SK-N-SH (cell line): ENCODE results near the gene TRIM50. TPM values are rescaled to one million over a fixed set of nuclear protein-coding genes. Genes with fewer than 3 reads are reported as not detected.

Experiments used
- CTCF ChIA-PET: fragments of 300-600, 350-600 bp; formaldehyde crosslinking; extraction: SDS; loops from one replicate; lab custom pipeline; 2021; lab: Yijun Ruan, JAX
- POLR2A ChIA-PET: fragments of 350-600 bp; sonication (Branson Sonifier 250); formaldehyde crosslinking; extraction: SDS; loops from one replicate; lab custom pipeline; 2020; ENCODE audit warnings: antibody characterized with exemption, inconsistent platforms; lab: Yijun Ruan, JAX
- DNase-seq: peaks from one replicate; pipeline ENCODE4 v3.0.0; 2012
- H2AFZ ChIP-seq: fragments of 200-600 bp; sonication (generic); 2 replicates; pipeline ENCODE4 v1.8.1; 2016; ENCODE audit warnings: antibody characterized with exemption, mild to moderate bottlenecking, low read depth
- H3F3A ChIP-seq: fragments of 200-600 bp; sonication (generic); replicated peaks from 2 replicates; pipeline ENCODE3; 2016; ENCODE audit warnings: antibody characterized with exemption, mild to moderate bottlenecking; ENCODE audit not compliant: insufficient read depth
- H3K27ac ChIP-seq, 2 experiments: fragments of 200-500 bp in 1 of 2; fragments of 200-600 bp in 1 of 2; sonication (Bioruptor generic) in 1 of 2; sonication (generic), shearing (Covaris generic) in 1 of 2; 2 replicates each; pipeline versions ENCODE4 v1.5.1 to v1.6.1; 2014 to 2016; ENCODE audit warnings: low read depth in 2 of 2, inconsistent platforms in 1 of 2, low read length in 1 of 2, mild to moderate bottlenecking in 1 of 2, mixed read lengths in 1 of 2
- H3K27me3 ChIP-seq: fragments of 200-600 bp; sonication (generic), shearing (Covaris generic); 2 replicates; pipeline ENCODE4 v1.6.1; 2016; ENCODE audit warnings: mixed run types; ENCODE audit not compliant: insufficient read depth
- H3K36me3 ChIP-seq, 2 experiments: fragments of 200-500 bp in 1 of 2; fragments of 200-600 bp in 1 of 2; sonication (Bioruptor generic) in 1 of 2; sonication (generic) in 1 of 2; replicated peaks in 1 of 2; 2 replicates each; pipeline versions ENCODE3 to v1.5.1; 2014 to 2016; ENCODE audit warnings: low read length in 1 of 2, mild to moderate bottlenecking in 1 of 2; ENCODE audit not compliant: insufficient read depth in 2 of 2, control insufficient read depth in 1 of 2
- H3K4me1 ChIP-seq, 2 experiments: fragments of 200-500 bp in 1 of 2; fragments of 200-600 bp in 1 of 2; sonication (Bioruptor generic) in 1 of 2; sonication (generic), shearing (Covaris generic) in 1 of 2; 2 replicates each; pipeline versions ENCODE4 v1.5.1 to v1.6.1; 2014 to 2016; ENCODE audit warnings: low read depth in 1 of 2, low read length in 1 of 2, mixed run types in 1 of 2; ENCODE audit not compliant: insufficient read depth in 2 of 2, control insufficient read depth in 1 of 2
- H3K4me2 ChIP-seq: fragments of 200-600 bp; sonication (generic), shearing (Covaris generic); 2 replicates; pipeline ENCODE4 v1.6.1; 2017; ENCODE audit warnings: mixed run types
- H3K4me3 ChIP-seq, 2 experiments: fragments of 200-500 bp in 1 of 2; fragments of 200-600 bp in 1 of 2; sonication (Bioruptor generic) in 1 of 2; sonication (generic), shearing (Covaris generic) in 1 of 2; 2 replicates each; pipeline versions ENCODE4 v1.5.1 to v1.8.1; 2014 to 2016; ENCODE audit warnings: low read depth in 2 of 2, inconsistent platforms in 1 of 2, low read length in 1 of 2, mild to moderate bottlenecking in 1 of 2, mixed read lengths in 1 of 2, moderate library complexity in 1 of 2
- H3K79me2 ChIP-seq: fragments of 200-600 bp; sonication (generic); 2 replicates; pipeline ENCODE4 v1.8.1; 2017; ENCODE audit warnings: mild to moderate bottlenecking; ENCODE audit not compliant: insufficient read depth
- H3K9ac ChIP-seq: fragments of 200-600 bp; sonication (generic); 2 replicates; pipeline ENCODE4 v1.6.1; 2017; ENCODE audit warnings: mixed run types
- H3K9me2 ChIP-seq: fragments of 200-600 bp; sonication (generic); 2 replicates; pipeline ENCODE4 v1.6.1; 2017; ENCODE audit warnings: mixed run types
- H3K9me3 ChIP-seq: fragments of 200-600 bp; sonication (generic); 2 replicates; pipeline ENCODE4 v1.6.1; 2017; ENCODE audit warnings: mixed run types, mild to moderate bottlenecking, moderate library complexity
- H4K20me1 ChIP-seq: fragments of 200-600 bp; sonication (generic); 2 replicates; pipeline ENCODE4 v1.6.1; 2017; ENCODE audit warnings: mild to moderate bottlenecking, mixed run types; ENCODE audit not compliant: insufficient read depth
- FOSL2 ChIP-seq: IDR thresholded peaks from 2 replicates; pipeline ENCODE4 v1.4.0; 2012; ENCODE audit warnings: low read depth, mild to moderate bottlenecking, moderate library complexity, borderline replicate concordance
- FOXM1 ChIP-seq: IDR thresholded peaks from 2 replicates; pipeline ENCODE4 v1.4.0; 2012; ENCODE audit warnings: low read depth, mild to moderate bottlenecking
- GABPA ChIP-seq: IDR thresholded peaks from 2 replicates; pipeline ENCODE4 v1.4.0; 2012; ENCODE audit warnings: low read depth, mild to moderate bottlenecking
- IRF3 ChIP-seq: fragments of 150-350 bp; IDR thresholded peaks from 2 replicates; pipeline ENCODE4 v1.6.1; 2016; ENCODE audit warnings: mild to moderate bottlenecking, low read depth, low read length
- NRF1 ChIP-seq: IDR thresholded peaks from 2 replicates; pipeline ENCODE4 v1.6.1; 2012; ENCODE audit warnings: low read depth, mild to moderate bottlenecking, low read length
- POLR2AphosphoS5 ChIP-seq: IDR thresholded peaks from 2 replicates; pipeline ENCODE4 v1.6.1; 2012; ENCODE audit warnings: low read depth, low read length
- REST ChIP-seq: IDR thresholded peaks from 2 replicates; pipeline ENCODE4 v1.6.1; 2012; ENCODE audit warnings: mild to moderate bottlenecking, low read depth, low read length, moderate library complexity
- RFX5 ChIP-seq: IDR thresholded peaks from 2 replicates; pipeline ENCODE4 v1.6.1; 2012; ENCODE audit warnings: mild to moderate bottlenecking, improper control_type of control experiment, low read length
- RXRA ChIP-seq: IDR thresholded peaks from 2 replicates; pipeline ENCODE4 v1.4.0; 2012; ENCODE audit warnings: low read depth, mild to moderate bottlenecking, borderline replicate concordance
- TCF12 ChIP-seq: IDR thresholded peaks from 2 replicates; pipeline ENCODE4 v1.4.0; 2012
- USF1 ChIP-seq: IDR thresholded peaks from 2 replicates; pipeline ENCODE4 v1.4.0; 2012; ENCODE audit warnings: low read depth, borderline replicate concordance
- YY1 ChIP-seq: IDR thresholded peaks from 2 replicates; pipeline ENCODE4 v1.4.0; 2012; ENCODE audit warnings: low read depth, mild to moderate bottlenecking
- WGBS: methylation state at CpG from one replicate; pipeline ENCODE4 v1.1.6; 2017; ENCODE audit warnings: low lambda C conversion rate; 5-methylcytosine and 5-hydroxymethylcytosine counted together
- polyA plus RNA-seq, 3 experiments: library from polyadenylated mRNA; depleted of rRNA; stranded (reverse); fragments of >200 nt; gene quantifications; 2 replicates each; pipeline ENCODE4 v1.2.3, GENCODE V29; 2012

Gene TRIM50
- polyA plus RNA-seq, 1 of the 3 experiments (the other 2 are of a cell fraction): not detected

- 67% methylated on average over 12 of the region's 12 CpGs for WGBS
- no peaks in the 10 kb centered on the region for H3F3A ChIP-seq
- H3K4me3 ChIP-seq: no peak overlapping the region
- H3K9me2 ChIP-seq: no peaks in the 10 kb centered on the region
- H3K9ac ChIP-seq: no peak overlapping the region
- no peaks in the 10 kb centered on the region for H3K9me3 ChIP-seq
- no peaks in the 10 kb centered on the region for H3K27me3 ChIP-seq
- H3K27ac ChIP-seq: no peak overlapping the region
- CTCF ChIA-PET: interaction anchor here (1.3 to 7.7 kb wide), 4 partner anchors 8 to 101 kb away, joined by 3 to 44 read pairs (median 8); no protein-coding TSS in a partner anchor
- POLR2A ChIA-PET: no interaction called here
- no peak for DNase-seq
- no peaks in the 10 kb centered on the region for H4K20me1 ChIP-seq
- TF ChIP-seq TCF12: no peak
- TF ChIP-seq NRF1: no peak
- no peak for TF ChIP-seq RFX5
- TF ChIP-seq, all 33 proteins: peak for 0
- no peaks in the 10 kb centered on the region for H3K36me3 ChIP-seq
- no peaks in the 10 kb centered on the region for H3K4me1 ChIP-seq
- H2AFZ ChIP-seq: no peak overlapping the region
- no peak overlapping the region for H3K4me2 ChIP-seq
- no peaks in the 10 kb centered on the region for H3K79me2 ChIP-seq
Measured at GRCh38 chr7:73350306-73351068, 22.6 kb upstream of the TRIM50 start.

- ChIA-PET CTCF (interaction anchor here (1.3 to 7.7 kb wide), 4 partner anchors 8 to 102 kb away, joined by 3 to 44 read pairs (median 8); no protein-coding TSS in a partner anchor), POLR2A (no interaction called here)
- Histone ChIP-seq H4K20me1 (no peaks in the 10 kb centered on the region), H2AFZ (no peak overlapping the region), H3K79me2 (no peaks in the 10 kb centered on the region), H3K27ac (no peak overlapping the region), H3K4me3 (no peak overlapping the region), H3K9ac (no peak overlapping the region), H3K36me3 (no peaks in the 10 kb centered on the region), H3K9me2 (no peaks in the 10 kb centered on the region), H3K27me3 (no peaks in the 10 kb centered on the region), H3K4me1 (no peaks in the 10 kb centered on the region), H3F3A (no peaks in the 10 kb centered on the region), H3K4me2 (no peak overlapping the region), H3K9me3 (no peaks in the 10 kb centered on the region)
- TF ChIP-seq IRF3 (no peak), YY1 (no peak), REST (no peak), POLR2AphosphoS5 (no peak), TCF12 (no peak), GABPA (no peak), RXRA (no peak), FOSL2 (no peak), FOXM1 (no peak), USF1 (no peak)
- no peak for DNase-seq
- 80% methylated on average over 6 of the region's 6 CpGs for WGBS
Measured at GRCh38 chr7:73349763-73350162, 21.9 kb upstream of the TRIM50 start.
